Fibroblast of peridontal ligament (primary cell): ENCODE results near the gene ENOX2.
A peak's percentile ranks its signal among the peaks of the same experiment; 100 is the strongest.
"Not testable (repeated sequence)": the region's sequence is repeated elsewhere in the genome, so short reads cannot be mapped to it uniquely, and the experiment has no call there.

Experiments used
- DNase-seq: peaks from one replicate; pipeline ENCODE4 v3.0.0-alpha.2; 2010; ENCODE audit errors: extremely low read depth

The ENOX2 gene

DNA sequence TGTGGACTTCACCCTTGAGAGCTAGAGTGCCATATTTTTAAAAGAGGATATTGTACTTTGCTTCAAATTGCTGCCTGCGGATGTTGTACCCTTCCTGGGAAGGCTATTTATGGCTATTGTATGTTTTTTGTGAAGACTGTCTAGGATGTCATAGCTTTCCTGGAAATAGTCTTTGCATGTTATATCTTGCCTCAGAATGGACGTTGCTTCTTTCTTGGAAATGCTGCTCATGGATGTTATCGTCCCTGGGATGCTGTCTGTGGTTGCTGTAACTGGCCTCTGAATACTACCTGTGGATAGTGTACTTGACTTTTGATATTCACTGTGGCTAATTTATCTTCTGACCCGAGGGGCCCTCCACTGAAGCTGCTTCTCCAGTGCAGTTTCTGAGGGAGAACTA is 146.8 kb downstream of the ENOX2 start:
- no peak for DNase-seq

DNA sequence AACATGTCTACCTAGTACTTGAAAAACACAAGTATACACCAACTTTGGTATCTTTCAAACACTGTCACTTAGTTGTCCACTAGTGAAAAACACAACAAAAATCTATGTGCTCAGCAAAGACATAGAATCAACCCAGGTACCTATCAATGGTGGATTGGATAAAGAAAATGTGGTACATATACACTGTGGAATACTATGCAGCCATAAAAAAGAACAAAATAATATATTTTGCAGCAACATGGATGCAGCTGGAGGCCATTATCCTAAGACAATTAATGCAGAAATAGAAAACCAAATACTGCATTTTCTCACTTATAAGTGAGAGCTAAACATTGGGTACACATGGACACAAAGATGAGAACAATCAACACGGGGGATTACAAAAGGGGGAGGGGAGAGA is 148.7 kb downstream of the ENOX2 start:
- DNase-seq, result no peak

DNA sequence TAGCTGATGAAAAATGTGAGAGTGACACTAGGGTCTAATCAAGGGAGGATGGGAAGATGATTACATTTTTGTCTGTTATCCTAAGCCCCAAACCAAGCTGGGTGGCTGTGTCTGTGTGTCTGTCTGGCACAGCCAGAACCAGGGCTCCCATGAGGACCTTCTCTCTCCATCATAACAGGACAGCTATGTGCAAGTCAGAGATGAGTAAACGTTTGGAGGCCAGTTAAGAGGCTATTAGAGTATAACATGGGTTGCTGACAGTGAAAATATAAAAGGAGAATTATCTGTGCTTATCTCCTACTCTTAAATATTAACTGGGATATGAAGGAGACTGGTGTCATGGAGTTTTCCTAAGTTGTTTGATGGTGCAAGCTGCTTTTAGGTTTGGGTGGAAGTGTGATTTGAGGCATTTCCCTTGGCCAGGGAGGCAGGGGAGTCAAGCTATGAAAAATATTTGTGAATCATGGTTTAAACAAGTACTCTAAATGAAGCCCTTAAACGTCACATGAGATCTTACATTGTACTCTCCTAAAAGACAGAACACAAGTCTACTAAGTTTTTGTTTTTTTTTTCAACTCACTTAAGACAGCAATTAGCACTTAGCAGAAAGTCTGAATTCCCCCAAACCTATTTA is 156.2 kb downstream of the ENOX2 start:
- peak; percentile 46 for DNase-seq

DNA sequence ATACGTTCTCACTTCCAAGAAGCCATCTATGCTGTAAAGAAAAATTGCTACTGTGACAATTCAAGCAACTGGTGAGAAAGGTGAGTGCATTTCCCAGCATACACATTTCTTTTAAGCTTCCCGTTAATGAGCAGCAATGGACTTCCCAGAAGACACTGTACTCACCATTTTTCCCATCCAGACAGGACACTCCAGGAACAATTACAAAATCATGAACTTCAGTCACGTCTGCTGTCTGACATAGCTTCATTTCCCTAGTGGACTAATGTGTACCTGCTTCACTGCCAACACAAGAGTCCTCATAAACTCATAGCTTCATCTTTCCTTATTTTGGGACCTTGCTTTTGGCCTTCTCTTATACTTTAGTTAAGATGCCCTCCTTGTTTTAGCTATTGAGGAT is 156.9 kb downstream of the ENOX2 start:
- DNase-seq, result no peak

DNA sequence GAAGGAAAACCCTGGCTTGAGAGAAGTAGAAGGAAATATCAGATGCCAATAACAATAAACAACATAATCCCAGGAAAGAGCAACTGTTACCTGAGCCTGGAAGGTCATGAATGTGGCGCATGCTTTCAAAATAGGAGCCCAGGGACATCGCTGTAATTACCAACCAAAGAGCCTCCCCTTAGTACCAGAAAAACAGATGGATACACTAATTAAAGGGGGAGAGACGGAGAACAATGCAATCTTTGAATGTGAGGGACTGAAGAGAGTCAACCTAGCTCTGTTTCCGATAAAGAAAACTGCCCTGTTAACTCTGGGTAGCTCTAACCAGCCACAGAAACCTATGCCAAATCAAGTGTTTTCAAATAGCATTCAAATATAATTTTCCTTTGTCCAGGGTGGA is 161.4 kb downstream of the ENOX2 start:
- peak; percentile 7 for DNase-seq

DNA sequence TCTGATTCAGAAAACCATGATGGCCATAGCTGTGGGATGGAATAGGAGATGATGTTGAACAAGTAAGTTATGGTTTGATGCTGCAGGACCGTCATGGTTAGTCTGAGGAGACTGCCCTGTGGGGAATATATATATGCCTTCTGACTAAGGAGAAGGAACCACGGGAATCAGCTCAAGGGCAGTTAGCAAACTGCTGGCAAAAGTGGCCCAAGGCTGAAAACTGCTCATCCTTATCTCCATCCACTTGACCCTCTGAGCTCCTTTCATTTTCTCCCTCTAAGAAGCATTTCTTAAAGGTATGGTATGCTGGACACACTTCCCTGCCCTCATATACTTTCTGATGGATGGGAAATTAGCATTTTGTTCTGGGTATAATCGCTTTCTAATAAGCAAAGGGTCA is 161.9 kb downstream of the ENOX2 start:
- DNase-seq, result no peak

DNA sequence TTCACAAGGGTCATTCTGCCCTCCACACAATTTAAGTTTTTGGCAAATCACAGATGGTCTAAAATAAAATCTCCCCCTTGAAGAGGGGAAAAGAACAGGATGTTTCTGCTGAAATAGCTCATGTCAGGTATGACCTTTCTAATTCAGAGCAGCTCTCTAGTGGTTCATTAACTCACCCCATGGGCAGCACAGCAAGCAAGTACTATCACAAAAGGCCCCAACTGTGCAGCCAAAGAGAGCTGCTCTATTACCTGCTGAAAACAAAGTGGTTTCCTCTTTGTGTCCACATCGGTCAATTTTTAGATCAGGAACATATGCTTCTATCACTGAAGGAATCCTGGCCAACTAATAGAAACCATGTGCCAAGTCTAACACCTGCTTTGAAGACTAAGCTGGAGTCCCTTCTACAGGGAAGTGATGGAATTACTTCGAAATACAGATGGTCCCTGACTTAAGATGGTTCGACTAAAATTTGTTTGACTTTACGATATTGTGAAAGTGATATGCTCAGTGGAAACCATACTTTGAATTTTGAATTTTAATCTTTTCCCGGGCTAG is 164.3 kb downstream of the ENOX2 start:
- DNase-seq, result no peak

DNA sequence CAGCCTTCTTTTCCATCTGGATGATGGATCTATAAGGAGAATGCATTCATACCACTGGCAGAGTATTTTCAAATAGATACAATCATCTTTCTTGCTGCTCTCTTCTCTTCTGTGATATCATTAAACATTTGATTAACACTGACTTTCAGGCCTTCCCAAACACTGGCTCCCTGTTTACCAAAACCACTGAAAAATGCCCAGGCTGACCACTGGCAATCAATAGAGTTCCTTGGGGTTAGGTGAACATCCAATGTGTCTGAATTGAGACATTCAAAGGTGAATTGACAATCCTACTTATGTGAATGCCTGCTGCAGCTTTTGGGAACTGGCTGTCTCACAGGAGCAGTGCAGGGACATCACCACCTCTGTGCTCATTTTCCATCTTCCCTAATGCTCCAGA is 168.3 kb downstream of the ENOX2 start:
- no peak for DNase-seq

DNA sequence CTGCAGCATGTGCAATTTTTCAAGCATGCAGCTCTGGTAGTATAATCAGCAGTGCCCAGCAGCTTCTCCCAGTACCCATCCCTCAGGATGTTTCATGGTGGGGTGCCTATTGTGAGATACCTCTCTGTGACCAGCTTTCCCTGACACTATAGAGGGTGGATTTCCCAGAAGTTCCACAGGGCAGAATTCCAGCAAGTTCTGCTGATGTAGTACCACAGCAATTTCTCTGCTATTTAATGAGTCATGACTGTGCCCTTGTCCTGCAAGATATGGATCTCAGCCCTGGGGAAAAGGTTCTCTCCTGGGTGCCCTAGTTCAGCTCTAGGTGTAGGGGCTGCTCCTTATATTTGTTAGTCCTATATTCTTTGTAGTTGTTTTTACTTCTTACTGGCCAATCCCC is 174.8 kb downstream of the ENOX2 start:
- peak; percentile 56 for DNase-seq

DNA sequence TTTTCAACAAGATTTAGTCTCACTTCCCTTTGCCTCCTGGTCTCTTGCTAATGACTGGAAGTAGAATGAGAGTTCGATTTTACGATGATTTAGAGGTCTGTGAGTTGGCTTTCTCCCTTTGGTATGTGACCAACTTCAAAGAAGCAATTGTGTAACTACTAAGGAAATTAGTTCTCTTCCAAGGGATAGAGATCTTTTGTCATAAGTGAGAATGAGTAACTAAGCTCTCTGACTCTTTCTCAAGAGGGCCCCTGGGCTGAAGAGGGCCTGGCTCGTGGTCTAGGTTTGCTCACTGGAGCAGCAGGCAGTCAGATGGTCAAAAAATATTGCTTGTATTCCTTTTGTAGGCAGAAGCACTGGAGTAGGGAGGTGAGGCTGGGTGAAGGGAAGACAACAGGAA is 176.3 kb downstream of the ENOX2 start:
- DNase-seq, result peak; percentile 63

DNA sequence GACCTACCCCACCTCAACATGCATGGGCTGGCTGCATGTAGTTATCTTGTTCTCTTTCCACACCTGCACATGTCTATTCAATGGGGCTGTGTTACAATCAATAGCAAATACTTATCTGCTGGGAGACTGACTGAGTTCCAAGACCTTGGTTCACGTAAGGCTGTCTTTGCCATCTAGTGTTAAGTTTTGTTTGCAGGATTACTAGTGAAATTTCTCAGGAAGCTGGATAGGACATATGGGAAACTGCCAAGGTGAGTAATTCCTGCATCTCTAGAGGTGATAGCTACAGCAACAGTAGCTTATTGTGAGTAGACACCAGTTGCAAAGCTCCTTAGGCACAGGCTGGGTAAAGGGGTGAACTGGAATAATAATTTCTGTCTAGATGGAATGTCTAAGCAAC is 177.5 kb downstream of the ENOX2 start:
- no peak for DNase-seq

DNA sequence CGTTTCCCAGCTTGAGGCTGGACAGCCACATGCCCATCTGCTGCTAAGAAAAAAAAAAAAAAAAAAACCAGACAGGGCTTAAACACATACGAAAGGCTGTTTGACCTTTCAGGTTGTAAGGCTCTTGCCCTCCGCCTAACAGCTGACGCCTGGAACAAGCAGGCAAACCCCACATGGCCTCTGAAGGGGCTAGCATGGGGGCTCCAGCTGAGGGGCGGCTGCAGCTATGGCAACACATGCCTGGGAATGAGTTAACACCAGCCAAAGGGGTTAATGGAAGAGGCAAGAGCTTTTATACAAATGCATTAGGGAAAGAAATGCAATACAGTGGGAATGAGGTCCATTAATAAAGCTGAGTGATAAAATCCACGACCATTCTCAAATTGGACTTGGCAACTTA is 183.6 kb downstream of the ENOX2 start:
- DNase-seq, result no peak

DNA sequence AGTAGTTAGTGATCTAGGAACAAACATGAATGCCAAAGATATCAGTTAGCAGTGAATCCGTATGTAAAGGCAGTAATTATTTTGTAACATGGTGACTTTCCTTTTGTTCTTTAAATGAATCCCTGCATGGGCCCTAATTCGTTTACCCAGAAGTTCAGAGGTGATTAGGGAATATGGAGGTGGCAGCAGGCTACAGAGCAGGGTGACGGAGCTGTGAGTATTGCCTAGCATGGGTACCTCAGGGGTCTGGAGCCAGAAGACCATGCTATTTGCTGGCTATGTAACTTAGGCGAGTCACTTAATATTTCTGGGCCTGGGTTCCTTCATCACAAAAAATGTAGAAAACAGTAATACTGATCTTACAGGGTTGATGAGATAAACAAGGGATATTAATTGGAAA is 184.9 kb downstream of the ENOX2 start:
- DNase-seq, result no peak

DNA sequence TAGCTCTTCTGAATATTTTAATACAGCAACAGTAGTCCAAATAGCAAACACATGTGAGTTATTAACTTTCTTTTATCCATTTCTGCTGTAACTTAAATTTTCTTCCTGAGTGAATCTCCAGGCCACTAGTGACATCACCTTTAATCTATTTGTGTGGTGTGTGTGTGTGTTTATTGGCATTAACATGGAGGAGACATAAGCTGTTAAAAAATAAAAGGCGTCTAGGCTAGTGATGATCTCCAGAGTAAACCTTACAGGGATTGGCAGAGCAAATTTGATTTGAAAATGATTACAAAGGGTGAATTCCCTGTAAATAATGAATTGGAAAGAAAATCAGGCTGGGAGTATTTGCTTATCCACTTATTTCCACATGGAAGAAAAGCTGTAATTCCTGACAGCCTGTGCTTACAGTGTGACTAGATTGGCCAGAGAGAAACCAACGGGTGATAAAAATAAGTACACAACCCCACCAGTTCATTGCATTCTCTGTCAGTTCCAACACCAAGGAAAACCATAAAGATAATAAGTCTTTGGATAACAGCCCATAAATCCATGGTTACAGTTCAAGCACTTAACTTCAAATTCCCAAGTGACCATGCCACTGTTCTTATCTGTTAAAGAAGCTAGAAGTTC is 186.1 kb downstream of the ENOX2 start:
- DNase-seq, result peak; percentile 5

DNA sequence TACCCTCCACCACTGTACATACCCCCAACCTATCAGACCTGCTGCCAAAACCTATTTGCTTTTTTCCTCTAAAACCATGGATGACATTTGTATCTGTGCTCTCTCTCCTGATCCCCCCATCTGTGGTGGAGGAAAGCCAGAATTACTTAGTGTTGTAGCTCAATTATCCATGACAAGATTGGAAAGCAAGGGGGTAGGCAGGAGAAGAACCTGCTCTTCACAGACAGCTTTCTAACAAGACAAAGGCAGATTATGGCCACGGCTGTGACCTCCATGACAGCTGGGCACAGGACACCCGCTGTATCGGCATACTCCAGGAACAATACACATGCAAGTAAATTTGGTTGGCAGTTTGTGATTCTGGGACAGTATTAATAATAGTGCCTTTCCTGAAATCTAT is 186.7 kb downstream of the ENOX2 start:
- DNase-seq, result no peak

DNA sequence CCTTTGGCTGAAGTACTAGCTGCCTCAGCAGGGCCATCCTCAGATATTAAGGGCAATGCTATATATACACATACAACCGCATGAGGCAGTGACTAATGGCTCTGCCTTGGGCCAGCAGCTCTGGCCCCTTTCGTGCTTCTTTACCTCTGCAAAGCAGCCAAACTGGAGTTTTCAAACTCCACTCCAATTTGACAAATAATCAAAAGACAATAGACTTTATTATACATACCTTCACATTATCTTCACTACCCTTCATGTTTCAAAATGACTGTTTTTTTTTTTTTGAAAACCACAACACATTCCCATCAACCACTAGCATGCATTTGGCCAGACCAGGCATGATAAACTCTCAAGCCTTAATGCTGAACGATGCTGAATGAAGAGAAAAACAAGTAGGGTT is 187.7 kb downstream of the ENOX2 start:
- peak; percentile 49 for DNase-seq

DNA sequence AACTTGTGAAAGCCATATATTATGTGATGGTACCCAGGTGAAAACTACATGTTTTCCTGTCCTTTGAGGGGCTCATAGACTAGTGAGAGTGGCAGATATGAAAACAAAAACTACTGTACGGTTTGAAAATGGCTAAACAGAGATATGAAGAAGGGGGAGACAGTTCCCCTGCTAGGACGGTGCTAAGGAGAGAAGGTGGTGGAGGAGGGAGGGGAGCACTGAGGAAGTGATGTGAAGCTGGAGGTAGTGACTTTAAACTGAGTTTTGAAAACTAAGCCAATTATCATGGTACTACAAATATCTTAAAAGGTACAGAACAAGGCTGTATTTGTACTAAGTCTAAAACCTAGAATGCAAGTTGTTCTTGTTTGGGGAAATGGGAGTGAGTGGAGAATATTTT is 188.3 kb downstream of the ENOX2 start:
- DNase-seq, result no peak

DNA sequence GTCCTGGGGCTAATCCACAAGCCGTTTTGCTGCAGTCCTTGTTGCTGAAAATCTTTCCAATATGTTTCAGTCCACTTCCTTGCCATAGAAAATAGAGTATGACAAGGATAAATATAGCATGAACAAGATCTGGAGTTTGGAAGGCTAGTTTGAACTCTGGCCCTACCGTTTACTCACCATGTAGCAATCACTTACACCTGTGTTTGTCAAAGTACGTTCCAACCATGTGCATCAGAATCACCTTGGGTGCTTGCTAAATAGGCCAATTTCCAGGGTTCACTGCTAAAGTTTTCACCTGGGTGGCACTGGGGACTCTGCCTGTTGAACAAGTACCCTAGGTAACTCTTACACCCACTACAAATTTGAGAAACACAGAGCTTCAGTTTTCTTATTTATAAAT is 188.9 kb downstream of the ENOX2 start:
- no peak for DNase-seq

DNA sequence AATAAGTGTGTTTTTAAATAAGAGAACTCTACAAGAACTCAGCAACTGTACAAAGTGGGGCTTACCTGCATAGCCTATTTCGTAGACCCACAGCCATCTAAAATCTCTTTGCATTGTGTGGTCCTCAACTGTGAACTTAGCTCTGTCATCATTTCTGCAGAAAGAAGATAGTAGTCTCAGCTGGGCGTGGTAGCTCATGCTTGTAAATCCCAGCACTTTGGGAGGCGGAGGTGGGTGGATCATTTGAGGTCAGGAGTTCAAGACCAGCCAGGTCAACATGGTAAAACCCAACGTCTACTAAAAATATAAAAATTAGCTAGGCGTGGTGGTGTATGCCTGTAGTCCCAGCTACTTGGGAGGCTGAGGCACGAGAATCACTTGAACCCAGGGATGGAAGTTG is 193.8 kb downstream of the ENOX2 start:
- not testable (repeated sequence) for DNase-seq

DNA sequence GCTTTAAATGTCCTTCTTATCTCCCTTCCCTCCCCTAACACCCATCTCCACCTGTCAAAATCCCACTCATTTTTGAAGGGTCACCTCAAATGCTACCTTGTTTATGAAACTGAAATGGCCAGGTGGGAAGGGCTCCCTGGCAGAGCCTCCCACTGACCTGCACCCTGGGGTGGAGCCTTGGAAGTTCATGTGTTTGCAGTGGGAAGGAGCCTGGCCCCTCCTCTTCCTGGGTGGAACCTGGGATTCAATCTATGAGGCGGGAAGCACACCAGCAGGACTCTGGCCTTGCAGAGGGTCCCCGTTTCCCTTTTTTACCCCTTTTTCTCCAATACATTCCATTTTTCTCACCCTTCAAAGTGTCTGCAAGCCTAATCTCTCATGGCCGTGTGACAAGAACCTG is 197.4 kb downstream of the ENOX2 start:
- DNase-seq, result no peak

DNA sequence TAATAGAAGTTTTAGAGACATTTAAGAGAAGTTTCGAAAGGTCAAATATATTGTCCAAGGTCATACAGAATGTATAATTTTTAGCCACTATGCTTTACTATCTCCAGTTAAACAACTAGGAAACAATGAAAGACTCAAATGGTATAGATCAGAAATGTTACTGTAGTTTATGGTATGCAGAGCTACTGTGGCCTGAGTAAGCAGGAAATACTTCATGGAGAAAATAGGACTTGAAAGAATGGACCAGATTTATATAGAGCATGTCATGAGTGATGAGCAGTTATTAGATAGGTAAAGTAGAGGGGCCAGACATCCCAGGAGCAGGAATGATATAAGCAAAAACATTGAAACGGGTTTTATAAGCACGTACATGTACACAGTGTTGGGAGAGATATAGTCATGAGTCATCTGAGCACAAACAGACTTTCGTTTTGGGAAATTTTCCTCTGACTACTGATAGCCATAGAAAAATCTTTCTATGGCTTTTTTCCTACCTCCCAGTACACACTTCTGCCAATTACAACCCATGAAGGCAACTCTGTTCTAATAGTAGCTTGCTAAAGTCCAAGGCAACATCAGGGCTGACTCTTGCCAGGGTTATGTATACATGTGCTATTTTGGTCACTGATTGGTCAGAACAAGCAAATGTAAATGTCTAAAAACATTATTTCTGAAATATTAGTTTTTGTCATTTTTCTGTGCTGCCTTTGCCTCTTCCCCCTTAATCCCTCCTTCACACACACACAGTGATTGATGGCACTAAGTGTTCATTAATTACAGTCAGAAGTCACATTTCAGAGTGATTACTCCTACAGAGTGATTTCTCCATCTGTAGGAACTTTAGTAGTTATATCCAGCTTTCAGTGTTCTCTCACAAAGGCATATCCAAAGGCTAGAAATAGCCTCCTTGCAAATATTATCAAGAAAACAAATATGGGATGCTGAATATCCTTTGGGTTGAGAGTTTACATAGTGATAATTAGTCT is 198.7 kb downstream of the ENOX2 start:
- DNase-seq, result peak; percentile 55
